Mammary epithelial cell (primary cell): ENCODE measurements around the gene SMYD3.

ENCODE experiments used
- CTCF ChIP-seq, 2 donors: IDR thresholded peaks in 1 of 2; conservative IDR thresholded peaks in 1 of 2; 2 replicates each; pipeline ENCODE4 v1.5.1; 2011 to 2012; ENCODE audit warnings: inconsistent platforms in 2 of 2, low read length in 2 of 2, mild to moderate bottlenecking in 2 of 2, control low read depth in 1 of 2, low read depth in 1 of 2; ENCODE audit not compliant: insufficient read depth in 1 of 2; ENCODE audit errors: extremely low read depth in 1 of 2
- EZH2 ChIP-seq: IDR thresholded peaks from 2 replicates; pipeline ENCODE4 v1.6.1; 2012; ENCODE audit warnings: low read length, inconsistent platforms, borderline replicate concordance

- TF ChIP-seq CTCF (conservative IDR thresholded peaks at IDR 0.05 in 1 of 2, IDR thresholded peaks at IDR 0.05 in 1 of 2; ENCODE audit: extremely low read depth in 1 of 2, insufficient read depth in 1 of 2, low read depth in 1 of 2, low read length in 2 of 2): no peak
- TF ChIP-seq EZH2: no peak
These were observed 465.7 kb downstream of the SMYD3 start for GRCh38 chr1:246041360-246041759.
